ENCODE data around the gene ADAMTS12.

- TF ChIP-seq CTCF (IDR thresholded peaks at IDR 0.05) (no peak), ZFX (IDR thresholded peaks at IDR 0.05; ENCODE audit: borderline replicate concordance) (no peak)
These were observed 258.1 kb downstream of the ADAMTS12 start for GRCh38 chr5:33633699-33634098.
